ELF-1 (cell line): ENCODE data around the gene IL1RL1.

Experiments used
- DNase-seq: peaks from one replicate; pipeline ENCODE4 v3.0.0-alpha.2; 2016; ENCODE audit warnings: low read depth, low spot score

Gene IL1RL1

GRCh38 chr2:102367331-102367971, 56.1 kb downstream of the IL1RL1 start:
- DNase-seq = no peak

DNA sequence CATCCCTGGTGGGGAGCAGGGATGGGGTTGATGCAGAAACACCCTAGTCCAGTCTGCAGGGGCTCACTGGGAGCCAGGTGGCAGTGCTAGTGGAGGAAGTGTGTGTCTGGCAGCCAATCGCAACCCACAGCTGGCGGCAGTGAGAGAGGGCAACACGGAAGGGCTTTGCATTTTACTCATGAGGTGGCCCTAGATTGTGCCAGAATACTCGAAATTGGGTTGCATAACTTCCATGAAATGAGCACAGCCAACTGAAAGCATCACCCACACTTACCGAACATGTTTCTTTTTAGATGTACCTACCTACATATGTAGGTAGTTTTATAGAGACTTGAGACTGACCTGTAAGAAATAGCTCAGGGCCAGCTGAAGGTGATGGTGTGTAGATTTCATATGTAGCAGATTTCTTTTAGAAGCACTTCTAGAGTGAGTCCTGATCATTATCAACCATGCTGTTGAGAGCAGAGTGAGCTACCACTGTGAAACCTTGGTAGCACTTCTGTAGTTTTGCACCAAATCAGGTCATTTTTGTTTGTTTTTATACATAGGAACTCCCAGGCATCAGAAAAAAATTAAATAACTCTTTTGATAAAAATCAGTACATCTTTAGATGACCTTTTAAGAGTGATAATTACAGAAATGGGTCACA, 57.2 kb downstream of the IL1RL1 start:
- DNase-seq = no peak

GRCh38 chr2:102369866-102370265, 58.5 kb downstream of the IL1RL1 start:
- DNase-seq = no peak

GRCh38 chr2:102376052-102376591, 64.8 kb downstream of the IL1RL1 start:
- DNase-seq = no peak

- DNase-seq = no peak
Measured at GRCh38 chr2:102383722-102384121, 72.4 kb downstream of the IL1RL1 start.

- no peak for DNase-seq
Measured at GRCh38 chr2:102385522-102385921, 74.2 kb downstream of the IL1RL1 start.

DNA sequence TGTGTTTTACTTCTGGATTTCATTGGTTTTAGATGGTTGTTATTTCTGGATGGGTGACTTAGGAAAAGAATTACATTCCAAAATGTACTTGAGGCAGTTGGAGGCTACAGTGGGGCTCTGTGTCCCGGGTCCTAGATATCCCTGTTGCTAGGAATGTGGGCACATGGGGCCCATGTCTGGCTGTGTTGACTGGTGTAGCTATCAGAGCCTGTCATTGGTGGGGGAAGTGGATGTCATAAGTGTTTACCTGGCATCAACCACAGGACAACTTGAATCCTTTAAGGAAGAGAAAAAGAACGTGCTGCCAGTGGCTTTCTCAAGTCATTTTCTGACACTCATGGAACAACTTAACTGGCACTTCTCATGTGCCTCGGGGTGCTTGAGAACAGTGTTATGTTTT, 74.6 kb downstream of the IL1RL1 start:
- DNase-seq = no peak

- no peak for DNase-seq
Measured at GRCh38 chr2:102386867-102387541, 75.6 kb downstream of the IL1RL1 start.

DNA sequence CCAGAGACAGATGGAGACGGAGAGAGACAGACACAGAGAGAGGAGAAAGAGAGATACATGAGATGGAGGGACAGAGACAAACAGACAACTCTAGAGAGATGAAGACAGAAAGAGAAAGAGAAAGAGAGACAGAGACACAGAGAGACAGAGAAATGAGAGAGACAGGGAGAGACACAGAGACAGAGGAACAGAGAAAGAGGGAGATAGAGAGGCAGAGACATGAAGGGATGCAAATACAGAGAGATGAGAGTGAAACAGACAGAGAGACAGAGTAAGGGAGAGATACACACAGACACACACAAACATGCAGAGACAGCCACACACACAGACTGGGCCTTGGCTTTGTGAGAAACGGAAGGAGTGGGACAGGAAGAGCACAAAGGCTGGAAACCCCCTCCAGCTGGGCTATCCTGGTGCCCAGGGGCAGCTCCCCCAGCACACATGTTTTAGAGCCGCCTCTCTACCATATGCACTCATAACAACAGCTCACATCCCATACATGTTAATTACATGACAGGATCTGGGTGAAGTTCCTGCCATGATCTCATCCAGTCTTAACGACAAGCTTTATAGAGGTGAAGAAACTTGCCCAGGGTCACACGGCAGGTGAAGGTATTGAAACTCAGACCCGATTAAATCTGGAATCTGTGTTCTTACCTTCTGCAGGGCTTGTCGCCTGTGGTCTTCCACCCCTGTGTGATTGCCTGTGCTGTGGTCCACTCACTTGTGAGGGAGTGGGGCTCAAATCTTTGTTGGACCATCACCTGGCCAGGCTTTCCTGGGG, 76.6 kb downstream of the IL1RL1 start:
- DNase-seq = no peak

DNA sequence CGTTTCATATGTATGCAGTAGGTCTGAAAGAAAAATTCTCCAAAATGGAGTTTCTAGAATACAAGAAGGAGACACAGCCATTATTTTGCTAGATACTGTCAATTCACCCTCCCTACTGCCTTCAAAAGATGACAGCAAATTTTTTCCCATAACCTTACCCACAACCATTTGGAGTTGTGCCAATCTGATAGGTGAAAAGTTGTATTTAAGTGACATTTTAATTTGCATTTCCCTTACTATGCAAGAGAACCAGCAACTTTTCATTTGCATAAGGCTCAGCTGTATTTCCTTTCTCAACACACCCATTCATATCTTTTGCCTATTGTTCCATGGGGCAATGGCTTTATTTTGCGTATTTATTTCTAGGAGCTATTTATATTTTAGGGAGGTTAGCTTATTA, 80.2 kb downstream of the IL1RL1 start:
- DNase-seq = no peak

- DNase-seq = no peak
Measured at GRCh38 chr2:102392096-102392495, 80.7 kb downstream of the IL1RL1 start.

DNA sequence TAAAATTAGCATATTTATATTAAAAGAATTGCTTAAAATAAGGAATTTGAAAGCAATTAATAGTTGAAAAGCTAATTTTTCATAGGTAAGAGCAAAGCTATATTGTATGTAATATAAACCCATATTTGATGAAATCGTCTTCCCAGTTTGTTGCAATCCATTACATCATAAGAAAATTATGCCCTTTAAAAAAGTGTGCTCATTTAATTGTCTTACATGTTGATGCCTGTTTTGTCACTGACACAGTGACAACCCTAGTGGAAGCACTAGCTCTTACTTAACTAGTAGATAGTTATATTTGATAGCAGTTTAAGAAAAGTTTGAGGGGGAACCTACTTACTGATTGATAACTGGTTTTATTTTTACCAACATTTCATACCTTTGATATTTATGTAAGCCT, 81.6 kb downstream of the IL1RL1 start:
- no peak for DNase-seq

DNA sequence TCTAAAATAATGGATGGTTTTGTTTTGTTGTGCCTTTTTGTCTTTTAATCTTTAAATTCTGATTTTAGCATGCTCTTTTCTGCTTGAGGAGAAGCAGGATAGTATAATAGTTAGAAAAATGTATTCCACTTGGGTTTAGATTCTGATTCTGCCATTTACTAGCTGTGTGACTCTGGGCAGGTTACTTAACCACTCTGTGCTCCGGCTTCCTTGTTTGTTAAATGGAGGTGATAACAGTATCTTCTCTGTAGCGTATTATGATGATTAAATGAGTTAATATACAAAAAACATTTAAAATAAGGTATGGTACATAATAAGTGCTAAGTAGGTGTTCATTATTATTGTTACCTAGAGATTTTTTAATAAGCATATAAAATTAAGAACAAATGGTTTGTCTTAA, 84.6 kb downstream of the IL1RL1 start:
- DNase-seq = no peak

GRCh38 chr2:102397209-102397608, 85.8 kb downstream of the IL1RL1 start:
- DNase-seq = no peak

DNA sequence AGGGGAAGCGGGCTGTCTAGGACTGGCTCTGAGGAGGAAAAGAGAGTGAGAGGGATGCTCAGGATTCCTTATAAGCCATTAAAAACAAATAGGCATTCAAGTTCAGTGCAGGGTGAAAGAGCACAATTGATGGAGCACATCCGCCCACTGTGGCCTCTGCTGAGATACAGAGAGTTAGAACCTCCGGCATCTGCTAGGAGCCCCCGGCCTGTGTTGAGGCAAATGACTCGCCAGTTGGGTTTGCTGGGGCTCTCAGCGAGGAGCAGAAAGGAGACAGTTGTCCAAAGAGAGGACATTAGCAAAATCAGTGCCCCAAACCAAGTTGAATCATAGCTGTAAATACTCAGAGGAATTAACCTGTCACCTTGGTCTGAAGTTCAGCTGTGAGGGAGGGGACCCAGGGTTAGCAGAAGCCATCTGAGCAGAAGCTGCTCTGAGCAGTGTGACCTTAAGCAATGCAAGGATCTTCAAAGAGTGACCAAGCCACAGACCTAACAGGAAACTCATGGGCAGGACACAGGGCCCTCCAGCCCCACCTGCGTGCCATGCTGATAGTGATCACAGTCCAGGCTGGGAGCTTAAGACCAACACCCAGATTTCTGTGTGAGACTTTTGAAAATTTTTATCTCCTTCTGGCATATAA, 88.3 kb downstream of the IL1RL1 start:
- DNase-seq = no peak

GRCh38 chr2:102401456-102401855, 90.1 kb downstream of the IL1RL1 start:
- DNase-seq = no peak
